Activated CD4-positive, alpha-beta T cell treated with anti-CD3 and anti-CD28 coated beads for 36 hours (primary cell): ENCODE measurements around the gene PIK3R6. TPM values are rescaled to one million over a fixed set of nuclear protein-coding genes. Genes with fewer than 3 reads are reported as not detected.

Experiments
- ATAC-seq: fragments of 200-7000 bp; cut with Tn5 transposase; one replicate; pipeline ENCODE4 v1.10.0; 2021; ENCODE audit warnings: mild to moderate bottlenecking, moderate library complexity
- CTCF ChIA-PET: fragments of 350-600 bp; sonication (Branson Sonifier 250); formaldehyde crosslinking; loops from one replicate; lab custom pipeline; 2021; ENCODE audit warnings: antibody characterized with exemption; lab: Charles Lee
- POLR2A ChIA-PET: fragments of 350-600 bp; sonication (Branson Sonifier 250); formaldehyde crosslinking; loops from one replicate; lab custom pipeline; 2021; ENCODE audit warnings: antibody characterized with exemption, inconsistent platforms; lab: Charles Lee
- DNase-seq: peaks from one replicate; pipeline ENCODE4 v3.0.0-alpha.2; 2020
- H3K27ac Mint-ChIP-seq: one replicate; pipeline ENCODE4 v1.8.0; 2021; ENCODE audit warnings: mixed read lengths
- H3K27me3 Mint-ChIP-seq: one replicate; pipeline ENCODE4 v1.8.0; 2021; ENCODE audit warnings: mixed read lengths
- H3K36me3 Mint-ChIP-seq: one replicate; pipeline ENCODE4 v1.8.0; 2021; ENCODE audit warnings: low read depth, mixed read lengths
- H3K4me1 Mint-ChIP-seq: one replicate; pipeline ENCODE4 v1.8.0; 2021; ENCODE audit warnings: mixed read lengths
- H3K4me3 Mint-ChIP-seq: one replicate; pipeline ENCODE4 v1.8.0; 2021; ENCODE audit warnings: mild to moderate bottlenecking, moderate library complexity, mixed read lengths
- H3K9me3 Mint-ChIP-seq: one replicate; pipeline ENCODE4 v1.8.0; 2021; ENCODE audit warnings: low read depth, mixed read lengths
- intact Hi-C, 2 experiments: fragments of 100-400 bp; cut with DNase I in 1 of 2; cut with micrococcal nuclease in 1 of 2; formaldehyde crosslinking; loops; one replicate each; pipeline versions ENCODE4 v1.14.2 to v1.15.1; 2022 to 2024; cut with DNase I, micrococcal nuclease
- total RNA-seq, 2 experiments: library from RNA; stranded (reverse); gene quantifications; one replicate each; pipeline ENCODE4 v1.2.3, GENCODE V29; 2021

Gene PIK3R6
- total RNA-seq, 2 experiments from 2014 or later, result 0.96 to 1.8 TPM

- no peaks in the 10 kb centered on the region for H3K27me3 Mint-ChIP-seq
- no peak overlapping the region for H3K4me3 Mint-ChIP-seq
- ChIA-PET POLR2A (no interaction called here), CTCF (interaction anchor here (1.1 kb wide), 1 partner anchor 27 kb away, joined by 4 read pairs; no protein-coding TSS in a partner anchor)
- no peaks in the 10 kb centered on the region for H3K36me3 Mint-ChIP-seq
- H3K4me1 Mint-ChIP-seq, result peaks cover 4% of the 10 kb centered on the region
- ATAC-seq (no peak), DNase-seq (no peak)
- H3K9me3 Mint-ChIP-seq, result no peaks in the 10 kb centered on the region
- H3K27ac Mint-ChIP-seq, result no peak overlapping the region
- intact Hi-C loops, result no loop called here
Measured at GRCh38 chr17:8847891-8848290, 19.6 kb downstream of the PIK3R6 start.

GRCh38 chr17:8846768-8847211 lies 20.7 kb downstream of the PIK3R6 start:
- H3K9me3 Mint-ChIP-seq, result no peaks in the 10 kb centered on the region
- no peak overlapping the region for H3K27ac Mint-ChIP-seq
- peaks cover 4% of the 10 kb centered on the region for H3K4me1 Mint-ChIP-seq
- H3K36me3 Mint-ChIP-seq, result no peaks in the 10 kb centered on the region
- ChIA-PET CTCF (no interaction called here), POLR2A (no interaction called here)
- no peak overlapping the region for H3K4me3 Mint-ChIP-seq
- ATAC-seq, result peak; percentile 84
- intact Hi-C loops, result no loop called here
- no peak for DNase-seq
- H3K27me3 Mint-ChIP-seq, result no peaks in the 10 kb centered on the region

- Mint-ChIP-seq H3K4me1 (peaks cover 4% of the 10 kb centered on the region), H3K27me3 (no peaks in the 10 kb centered on the region), H3K4me3 (no peak overlapping the region), H3K9me3 (no peaks in the 10 kb centered on the region), H3K36me3 (no peaks in the 10 kb centered on the region), H3K27ac (no peak overlapping the region)
- CTCF ChIA-PET, result interaction anchor here (1.0 to 1.2 kb wide), 2 partner anchors 10 to 460 kb away, joined by 4 read pairs; no protein-coding TSS in a partner anchor
- no peak for DNase-seq
- no peak for ATAC-seq
- POLR2A ChIA-PET, result no interaction called here
- intact Hi-C loops, result no loop called here
Measured at GRCh38 chr17:8844229-8845218, 22.9 kb downstream of the PIK3R6 start.

GRCh38 chr17:8843344-8843743 lies 24.1 kb downstream of the PIK3R6 start:
- Mint-ChIP-seq H3K9me3 (no peaks in the 10 kb centered on the region), H3K27ac (no peak overlapping the region), H3K4me3 (no peak overlapping the region), H3K36me3 (no peaks in the 10 kb centered on the region), H3K27me3 (no peaks in the 10 kb centered on the region), H3K4me1 (peaks cover 4% of the 10 kb centered on the region)
- ChIA-PET POLR2A (no interaction called here), CTCF (interaction anchor here (0.8 to 1.5 kb wide), 4 partner anchors 11 to 459 kb away, joined by 3 to 6 read pairs (median 4); no protein-coding TSS in a partner anchor)
- intact Hi-C loops, result no loop called here
- ATAC-seq (no peak), DNase-seq (no peak)

- DNase-seq (no peak), ATAC-seq (no peak)
- Mint-ChIP-seq H3K9me3 (no peaks in the 10 kb centered on the region), H3K4me1 (peaks cover 1% of the 10 kb centered on the region), H3K36me3 (no peaks in the 10 kb centered on the region), H3K27ac (no peak overlapping the region), H3K4me3 (no peak overlapping the region), H3K27me3 (no peaks in the 10 kb centered on the region)
- intact Hi-C loops, result no loop called here
- CTCF ChIA-PET, result interaction anchor here (0.8 kb wide), 1 partner anchor 56 kb away, joined by 3 read pairs; no protein-coding TSS in a partner anchor
- POLR2A ChIA-PET, result no interaction called here
Measured at GRCh38 chr17:8841844-8842243, 25.6 kb downstream of the PIK3R6 start.

GRCh38 chr17:8839410-8839935 lies 28.0 kb downstream of the PIK3R6 start:
- no peaks in the 10 kb centered on the region for H3K36me3 Mint-ChIP-seq
- H3K27ac Mint-ChIP-seq, result no peak overlapping the region
- no peaks in the 10 kb centered on the region for H3K27me3 Mint-ChIP-seq
- ChIA-PET POLR2A (no interaction called here), CTCF (no interaction called here)
- intact Hi-C loops, result no loop called here
- no peak for DNase-seq
- no peaks in the 10 kb centered on the region for H3K9me3 Mint-ChIP-seq
- no peaks in the 10 kb centered on the region for H3K4me1 Mint-ChIP-seq
- no peak for ATAC-seq
- H3K4me3 Mint-ChIP-seq, result no peak overlapping the region

- H3K9me3 Mint-ChIP-seq, result no peaks in the 10 kb centered on the region
- DNase-seq (no peak), ATAC-seq (no peak)
- no peak overlapping the region for H3K27ac Mint-ChIP-seq
- ChIA-PET POLR2A (no interaction called here), CTCF (no interaction called here)
- no peaks in the 10 kb centered on the region for H3K27me3 Mint-ChIP-seq
- no peaks in the 10 kb centered on the region for H3K36me3 Mint-ChIP-seq
- H3K4me3 Mint-ChIP-seq, result no peak overlapping the region
- intact Hi-C loops, result no loop called here
- no peaks in the 10 kb centered on the region for H3K4me1 Mint-ChIP-seq
Measured at GRCh38 chr17:8838551-8839095, 28.9 kb downstream of the PIK3R6 start.

- no peak overlapping the region for H3K4me3 Mint-ChIP-seq
- no peaks in the 10 kb centered on the region for H3K4me1 Mint-ChIP-seq
- no peak overlapping the region for H3K27ac Mint-ChIP-seq
- intact Hi-C loops, result no loop called here
- ChIA-PET POLR2A (no interaction called here), CTCF (no interaction called here)
- no peaks in the 10 kb centered on the region for H3K9me3 Mint-ChIP-seq
- no peaks in the 10 kb centered on the region for H3K36me3 Mint-ChIP-seq
- H3K27me3 Mint-ChIP-seq, result no peaks in the 10 kb centered on the region
- ATAC-seq (no peak), DNase-seq (no peak)
Measured at GRCh38 chr17:8837563-8838075, 29.9 kb downstream of the PIK3R6 start.

- ChIA-PET CTCF (interaction anchor here (0.6 to 0.9 kb wide), 2 partner anchors 58 to 91 kb away, joined by 3 read pairs; no protein-coding TSS in a partner anchor), POLR2A (no interaction called here)
- Mint-ChIP-seq H3K27ac (no peak overlapping the region), H3K27me3 (no peaks in the 10 kb centered on the region), H3K4me1 (no peaks in the 10 kb centered on the region), H3K4me3 (no peak overlapping the region), H3K36me3 (no peaks in the 10 kb centered on the region), H3K9me3 (no peaks in the 10 kb centered on the region)
- ATAC-seq (no peak), DNase-seq (no peak)
- intact Hi-C loops, result no loop called here
Measured at GRCh38 chr17:8836821-8837562, 30.5 kb downstream of the PIK3R6 start.

- ATAC-seq (no peak), DNase-seq (no peak)
- CTCF ChIA-PET, result interaction anchor here (0.6 kb wide), 1 partner anchor 611 kb away, joined by 3 read pairs; no protein-coding TSS in a partner anchor
- Mint-ChIP-seq H3K27me3 (no peaks in the 10 kb centered on the region), H3K4me3 (no peak overlapping the region), H3K9me3 (no peaks in the 10 kb centered on the region), H3K27ac (no peak overlapping the region), H3K4me1 (no peaks in the 10 kb centered on the region), H3K36me3 (no peaks in the 10 kb centered on the region)
- intact Hi-C loops, result no loop called here
- POLR2A ChIA-PET, result no interaction called here
Measured at GRCh38 chr17:8835631-8836364, 31.7 kb downstream of the PIK3R6 start.
